HG02973 (cell line): ENCODE data around the gene PADI4.
"Not testable (repeated sequence)": the region's sequence is repeated elsewhere in the genome, so short reads cannot be mapped to it uniquely, and the experiment has no call there.

Experiments
- ATAC-seq: cut with Tn5 transposase; IDR thresholded peaks from one replicate; pipeline ENCODE4 v1.9.1; 2021; ENCODE audit warnings: moderate library complexity; ENCODE audit not compliant: unreplicated experiment

PADI4 gene

GRCh38 chr1:17375651-17376050 is 67.7 kb downstream of the PADI4 start:
- ATAC-seq, result no peak

GRCh38 chr1:17377325-17377953 is 69.4 kb downstream of the PADI4 start:
- no peak for ATAC-seq

GRCh38 chr1:17381161-17381560 is 73.2 kb downstream of the PADI4 start:
- ATAC-seq, result no peak

- no peak for ATAC-seq
These were observed 84.3 kb downstream of the PADI4 start for GRCh38 chr1:17392199-17392740.

- no peak for ATAC-seq
These were observed 85.2 kb downstream of the PADI4 start for GRCh38 chr1:17393230-17393629.

GRCh38 chr1:17397910-17398695 is 90.1 kb downstream of the PADI4 start:
- ATAC-seq, result no peak

GRCh38 chr1:17400725-17401341 is 92.8 kb downstream of the PADI4 start:
- ATAC-seq, result no peak

- no peak for ATAC-seq
These were observed 93.8 kb downstream of the PADI4 start for GRCh38 chr1:17401841-17402240.

GRCh38 chr1:17403081-17403480 is 95.1 kb downstream of the PADI4 start:
- no peak for ATAC-seq

GRCh38 chr1:17404034-17404684 is 96.2 kb downstream of the PADI4 start:
- no peak for ATAC-seq

GRCh38 chr1:17404820-17405219 is 96.8 kb downstream of the PADI4 start:
- ATAC-seq, result no peak

GRCh38 chr1:17405898-17406759 is 98.1 kb downstream of the PADI4 start:
- no peak for ATAC-seq

GRCh38 chr1:17406760-17407475 is 98.9 kb downstream of the PADI4 start:
- ATAC-seq, result not testable (repeated sequence)

GRCh38 chr1:17407786-17408514 is 100.0 kb downstream of the PADI4 start:
- ATAC-seq, result not testable (repeated sequence)

GRCh38 chr1:17409391-17409811 is 101.4 kb downstream of the PADI4 start:
- no peak for ATAC-seq

- ATAC-seq, result no peak
These were observed 104.3 kb downstream of the PADI4 start for GRCh38 chr1:17412093-17412870.
